Subcutaneous adipose tissue (tissue), 4 donors: ENCODE results near the gene LGR6. TPM values are rescaled to one million over a fixed set of nuclear protein-coding genes. Genes with fewer than 3 reads are reported as not detected.

ENCODE experiments used
- total RNA-seq, 4 donors: library from RNA; depleted of rRNA; stranded (reverse); fragments of >200 nt; gene quantifications; one replicate each; pipeline ENCODE4 v1.1.0, GENCODE V29; 2016
- TF ChIP-seq, protein P1 (sequence below): fragments of 450-650 bp; IDR thresholded peaks from one replicate; pipeline ENCODE4 v1.5.1; 2016; ENCODE audit warnings: low read depth, mild to moderate bottlenecking, control low read depth, antibody characterized with exemption, moderate library complexity

The LGR6 gene
- total RNA-seq, 4 donors from 2014 or later: not detected

DNA sequence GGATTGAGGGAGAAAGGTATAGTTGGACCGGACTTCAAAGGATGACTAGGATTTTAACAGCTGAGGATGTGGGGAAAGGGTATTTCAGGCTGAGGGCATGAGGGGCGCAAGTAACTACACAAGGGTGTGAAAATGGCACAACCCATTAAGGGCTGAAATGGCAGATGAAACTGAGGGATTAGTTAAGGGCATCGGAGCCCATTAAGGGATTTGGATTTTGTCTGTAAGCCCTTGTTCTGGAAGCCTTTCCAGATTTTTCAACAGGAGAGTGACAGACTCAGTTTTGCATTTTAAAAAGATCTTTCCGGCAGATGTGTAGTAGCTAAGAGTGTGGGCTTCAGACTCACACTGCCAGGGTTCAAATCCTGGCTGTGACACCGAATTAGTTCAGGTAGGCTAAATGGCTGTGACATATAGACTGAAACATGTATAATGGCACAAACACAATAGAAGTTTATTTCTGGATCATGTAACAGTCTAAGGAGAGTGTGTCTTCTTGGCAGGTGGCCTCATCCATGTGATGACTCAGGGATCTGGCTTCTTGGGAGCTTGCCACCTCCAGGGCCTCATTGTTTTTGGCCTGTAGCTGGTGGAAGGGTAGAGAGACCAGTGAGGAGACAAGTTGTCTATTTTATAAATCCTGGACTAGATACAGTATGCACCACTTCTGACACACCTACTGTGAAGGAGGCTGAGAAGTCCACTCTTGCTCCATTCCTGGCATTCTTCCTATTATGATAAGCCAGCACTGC lies 98.5 kb downstream of the LGR6 start:
- TF ChIP-seq, protein P1, sequence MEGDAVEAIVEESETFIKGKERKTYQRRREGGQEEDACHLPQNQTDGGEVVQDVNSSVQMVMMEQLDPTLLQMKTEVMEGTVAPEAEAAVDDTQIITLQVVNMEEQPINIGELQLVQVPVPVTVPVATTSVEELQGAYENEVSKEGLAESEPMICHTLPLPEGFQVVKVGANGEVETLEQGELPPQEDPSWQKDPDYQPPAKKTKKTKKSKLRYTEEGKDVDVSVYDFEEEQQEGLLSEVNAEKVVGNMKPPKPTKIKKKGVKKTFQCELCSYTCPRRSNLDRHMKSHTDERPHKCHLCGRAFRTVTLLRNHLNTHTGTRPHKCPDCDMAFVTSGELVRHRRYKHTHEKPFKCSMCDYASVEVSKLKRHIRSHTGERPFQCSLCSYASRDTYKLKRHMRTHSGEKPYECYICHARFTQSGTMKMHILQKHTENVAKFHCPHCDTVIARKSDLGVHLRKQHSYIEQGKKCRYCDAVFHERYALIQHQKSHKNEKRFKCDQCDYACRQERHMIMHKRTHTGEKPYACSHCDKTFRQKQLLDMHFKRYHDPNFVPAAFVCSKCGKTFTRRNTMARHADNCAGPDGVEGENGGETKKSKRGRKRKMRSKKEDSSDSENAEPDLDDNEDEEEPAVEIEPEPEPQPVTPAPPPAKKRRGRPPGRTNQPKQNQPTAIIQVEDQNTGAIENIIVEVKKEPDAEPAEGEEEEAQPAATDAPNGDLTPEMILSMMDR: no peak

DNA sequence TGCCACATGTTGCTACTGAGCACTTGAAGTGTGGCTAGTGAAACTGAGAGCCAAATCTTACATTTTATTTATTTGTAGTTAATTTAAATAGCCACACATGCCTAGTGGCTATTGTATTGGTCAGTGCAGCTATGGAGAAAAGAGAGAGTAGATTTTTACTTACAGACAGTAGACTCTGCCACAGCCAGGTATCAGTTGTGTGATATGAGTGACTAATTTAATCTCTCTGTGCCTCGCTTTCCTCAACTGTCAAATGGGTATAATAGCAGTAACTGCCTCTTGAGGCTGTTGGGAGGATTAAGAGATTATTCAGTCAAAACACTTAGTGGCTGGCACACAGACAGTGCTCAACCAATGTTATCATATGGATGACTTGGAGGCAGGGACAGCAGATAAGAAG lies 99.2 kb downstream of the LGR6 start:
- TF ChIP-seq, protein P1: no peak

DNA sequence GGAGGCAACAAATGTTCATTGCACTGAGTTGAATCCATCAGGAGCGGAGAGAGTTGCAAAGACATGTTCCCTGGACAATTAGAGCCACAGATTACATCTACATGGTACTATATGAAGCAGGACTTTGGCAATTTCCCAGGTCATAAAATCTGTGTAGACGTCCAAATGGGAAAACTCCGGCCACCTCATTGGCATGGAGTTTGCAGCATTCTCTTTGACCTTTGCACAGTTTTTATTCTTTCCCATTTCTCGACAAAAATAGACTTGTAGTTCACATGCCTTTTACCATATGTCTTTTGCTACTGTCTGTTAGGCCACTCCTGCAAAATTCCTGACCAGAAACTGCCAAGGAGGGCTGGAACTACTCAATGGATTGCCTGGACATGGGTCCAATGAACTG lies 100.0 kb downstream of the LGR6 start:
- TF ChIP-seq, protein P1: no peak

DNA sequence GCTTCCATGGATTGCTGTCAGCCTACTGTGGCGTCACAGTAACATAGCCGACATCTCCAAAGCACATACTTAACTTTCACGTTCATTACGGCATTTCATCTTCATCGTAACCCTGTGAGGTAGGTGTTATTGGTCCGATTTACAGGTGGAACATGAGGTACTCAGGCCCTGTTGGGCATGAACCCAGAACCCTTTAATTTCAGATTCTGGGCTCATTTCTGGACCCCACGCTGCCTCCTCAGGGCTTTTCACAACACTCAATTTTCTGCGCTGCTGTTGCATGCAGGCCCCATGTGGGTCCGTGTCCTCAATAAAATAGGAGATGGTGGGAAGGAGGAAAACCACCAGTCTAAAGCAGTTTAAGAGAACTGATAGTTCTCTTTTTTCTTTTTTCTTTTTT lies 108.6 kb downstream of the LGR6 start:
- TF ChIP-seq, protein P1: no peak

- TF ChIP-seq, protein P1: no peak
Measured at GRCh38 chr1:202304375-202304774, 110.8 kb downstream of the LGR6 start.

DNA sequence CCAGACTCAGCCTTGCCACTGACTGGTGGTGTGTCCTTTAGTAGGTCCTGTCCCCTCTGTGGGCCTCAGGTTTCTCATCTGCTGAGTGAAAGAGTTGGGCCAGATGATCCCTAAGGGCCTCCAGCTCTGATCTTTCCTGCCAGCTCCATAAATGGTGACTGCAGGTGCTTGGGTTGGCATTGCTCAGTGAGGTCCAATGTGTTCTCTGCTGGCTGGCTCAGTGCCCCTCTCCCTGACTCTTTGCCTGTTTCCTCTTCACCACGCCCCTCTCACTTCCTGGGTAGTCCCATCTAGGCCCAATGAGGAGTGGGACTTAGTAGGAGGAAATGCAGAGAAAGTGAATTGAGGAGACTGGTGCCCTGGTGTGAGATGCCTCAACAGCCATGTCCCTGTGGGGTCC lies 111.6 kb downstream of the LGR6 start:
- TF ChIP-seq, protein P1: no peak

- TF ChIP-seq, protein P1: no peak
Measured at GRCh38 chr1:202306535-202307345, 113.1 kb downstream of the LGR6 start.
